ENCODE data around the gene NRF1. TPM values are rescaled to one million over a fixed set of nuclear protein-coding genes. Genes with fewer than 3 reads are reported as not detected.

The NRF1 gene
- total RNA-seq, 4 donors from 2014 or later = 12.3 to 26.2 (median 19.7) TPM

DNA sequence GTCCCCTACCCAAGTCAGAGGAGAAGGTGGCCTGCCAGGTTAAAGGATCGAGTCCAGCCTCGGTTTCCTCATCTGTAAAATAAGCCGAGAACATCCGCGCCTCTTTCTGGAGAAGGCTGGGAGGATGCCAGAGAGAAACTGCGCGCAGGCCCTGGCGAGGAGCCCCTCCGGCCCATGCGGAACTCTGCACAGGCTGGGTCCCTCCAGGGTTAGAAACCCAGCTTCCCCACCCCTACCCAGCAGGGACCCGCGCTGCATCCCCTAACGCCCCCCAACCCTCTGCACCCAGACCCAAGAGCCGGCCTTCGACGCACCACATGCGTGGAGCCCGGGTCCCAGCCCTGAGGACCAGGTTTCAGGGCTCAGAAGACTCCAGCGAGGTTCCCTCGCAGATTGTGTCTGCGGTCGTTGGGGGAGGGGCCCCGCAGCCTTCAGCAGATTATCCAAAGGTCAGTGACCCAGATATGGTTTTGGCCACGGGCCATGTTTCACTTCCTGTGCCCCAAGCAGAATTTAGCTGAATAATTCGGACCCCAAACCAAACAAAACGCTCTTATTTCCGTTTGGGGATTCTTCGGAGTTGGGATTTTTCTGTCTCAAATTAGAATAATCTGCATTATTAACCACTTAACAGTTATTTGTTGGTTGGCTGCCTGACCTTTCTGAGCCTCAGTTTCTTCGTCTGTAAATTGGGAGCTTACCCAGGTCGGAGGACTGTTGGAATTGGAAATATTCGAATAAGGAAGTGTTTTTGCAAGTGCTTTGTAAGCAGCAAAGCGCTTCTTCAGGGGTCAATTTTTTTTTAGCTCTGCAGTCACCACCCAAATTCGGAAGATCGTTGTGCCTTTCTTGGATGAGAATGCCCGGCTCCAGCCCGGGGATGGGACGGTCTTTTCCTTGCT lies 173.5 kb downstream of the NRF1 start:
- H3K27me3 ChIP-seq = peaks cover 5 to 99% of the 10 kb centered on the region in 2 donors

DNA sequence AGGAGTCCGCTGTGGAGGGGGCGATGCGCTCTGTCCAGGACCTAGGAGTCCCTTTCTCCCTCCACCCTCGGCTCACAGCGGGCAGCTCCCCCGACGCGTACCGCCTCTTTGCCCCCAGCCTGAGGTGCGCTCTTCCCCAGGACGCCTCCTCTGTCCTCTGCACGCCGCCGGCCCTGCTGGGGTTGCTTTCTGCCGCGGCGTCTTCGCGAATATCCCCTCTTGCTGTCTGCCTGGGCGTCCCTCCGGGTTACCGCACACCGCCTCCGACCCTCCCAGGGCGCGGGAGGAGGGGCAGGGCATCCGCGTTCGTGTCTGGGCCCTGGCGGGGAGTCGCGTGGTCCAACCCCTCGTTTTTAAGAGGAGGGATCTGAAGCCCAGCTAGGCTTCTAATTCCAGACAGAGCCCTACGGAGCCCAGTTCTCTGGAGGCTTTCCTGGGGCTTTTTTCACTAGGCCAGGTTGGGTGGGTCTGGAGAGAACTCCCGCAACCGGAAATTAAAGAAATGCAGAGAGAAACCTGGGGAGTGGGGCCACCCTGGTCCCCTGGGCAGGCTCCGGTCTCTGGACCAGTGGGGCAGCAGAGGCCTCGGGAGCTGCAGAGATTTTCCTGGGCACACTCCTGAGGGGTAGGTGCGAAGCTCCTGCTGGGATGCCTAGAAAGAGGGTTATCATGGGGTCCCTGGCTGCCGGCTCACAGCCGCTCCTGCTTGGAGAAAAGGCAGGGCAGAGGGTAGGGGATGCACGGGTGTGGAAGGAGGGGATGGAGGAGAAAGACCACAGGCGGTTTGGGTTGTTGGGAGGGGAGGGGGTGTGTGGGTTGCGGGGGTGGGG lies 174.4 kb downstream of the NRF1 start:
- Histone ChIP-seq H3K36me3 (no peaks in the 10 kb centered on the region), H3K4me3 (peak overlapping the region in 1 of 4 donors; percentile 4), H3K27ac (no peak overlapping the region), H3K27me3 (peaks cover 5 to 98% of the 10 kb centered on the region in 2 donors), H3K4me1 (peaks cover 0 to 53% (median 35%) of the 10 kb centered on the region in 4 donors), H3K9me3 (no peaks in the 10 kb centered on the region)
- TF ChIP-seq EP300 (IDR thresholded peaks at IDR 0.05) (no peak), POLR2A (IDR thresholded peaks at IDR 0.05) (no peak)
- TF ChIP-seq, protein P1, sequence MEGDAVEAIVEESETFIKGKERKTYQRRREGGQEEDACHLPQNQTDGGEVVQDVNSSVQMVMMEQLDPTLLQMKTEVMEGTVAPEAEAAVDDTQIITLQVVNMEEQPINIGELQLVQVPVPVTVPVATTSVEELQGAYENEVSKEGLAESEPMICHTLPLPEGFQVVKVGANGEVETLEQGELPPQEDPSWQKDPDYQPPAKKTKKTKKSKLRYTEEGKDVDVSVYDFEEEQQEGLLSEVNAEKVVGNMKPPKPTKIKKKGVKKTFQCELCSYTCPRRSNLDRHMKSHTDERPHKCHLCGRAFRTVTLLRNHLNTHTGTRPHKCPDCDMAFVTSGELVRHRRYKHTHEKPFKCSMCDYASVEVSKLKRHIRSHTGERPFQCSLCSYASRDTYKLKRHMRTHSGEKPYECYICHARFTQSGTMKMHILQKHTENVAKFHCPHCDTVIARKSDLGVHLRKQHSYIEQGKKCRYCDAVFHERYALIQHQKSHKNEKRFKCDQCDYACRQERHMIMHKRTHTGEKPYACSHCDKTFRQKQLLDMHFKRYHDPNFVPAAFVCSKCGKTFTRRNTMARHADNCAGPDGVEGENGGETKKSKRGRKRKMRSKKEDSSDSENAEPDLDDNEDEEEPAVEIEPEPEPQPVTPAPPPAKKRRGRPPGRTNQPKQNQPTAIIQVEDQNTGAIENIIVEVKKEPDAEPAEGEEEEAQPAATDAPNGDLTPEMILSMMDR (IDR thresholded peaks at IDR 0.05) = no peak
- no peak for DNase-seq (ENCODE audit: low spot score in 2 of 2)
- WGBS, 2 donors = 5 to 8% methylated on average over 31 to 42 of the region's 44 CpGs

More for the DNA sequence above, 173.5 kb downstream of the NRF1 start:
- Histone ChIP-seq H3K4me1 (peaks cover 0 to 61% (median 43%) of the 10 kb centered on the region in 4 donors), H3K9me3 (no peaks in the 10 kb centered on the region), H3K36me3 (no peaks in the 10 kb centered on the region), H3K4me3 (peak overlapping the region in 1 of 4 donors; percentile 4), H3K27ac (no peak overlapping the region)
- WGBS, 2 donors = 4 to 5% methylated on average over 21 to 37 of the region's 37 CpGs
- TF ChIP-seq, protein P1 (IDR thresholded peaks at IDR 0.05) = no peak
- DNase-seq (ENCODE audit: low spot score in 2 of 2) = no peak

DNA sequence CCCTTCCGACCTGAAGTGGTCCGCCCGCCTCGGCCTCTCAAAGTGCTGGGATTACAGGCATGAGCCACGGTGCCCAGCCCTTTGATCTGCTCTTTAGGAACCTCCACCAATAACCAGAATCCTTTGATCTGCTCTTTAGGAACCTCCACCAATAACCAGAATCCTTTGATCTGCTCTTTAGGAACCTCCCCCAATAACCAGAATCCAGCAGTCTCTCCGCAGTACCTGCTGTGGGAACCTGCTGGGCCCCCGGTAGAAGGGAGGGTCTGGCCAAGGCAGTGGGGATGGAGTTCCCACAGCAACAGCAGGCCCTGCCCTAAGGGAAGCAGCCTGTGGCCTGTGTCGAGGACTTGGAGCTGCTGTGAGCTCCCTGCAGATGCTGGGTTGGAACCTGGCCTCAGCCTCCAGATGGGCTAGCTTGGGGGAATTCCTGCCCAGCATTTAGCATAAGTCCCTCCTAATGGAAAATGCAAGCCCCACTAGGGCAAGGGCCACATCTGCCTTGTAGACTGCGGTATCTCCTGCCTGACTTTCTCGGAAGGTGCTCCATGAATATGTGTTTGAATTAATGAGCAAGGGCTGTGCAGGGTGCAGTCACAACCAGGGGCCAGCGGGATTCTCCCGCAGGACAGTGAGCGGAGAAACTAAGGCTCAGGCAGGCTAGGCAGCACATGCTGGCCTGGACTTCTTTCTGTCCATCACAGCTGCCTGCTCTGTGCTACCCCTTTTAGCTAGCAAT lies 175.5 kb downstream of the NRF1 start:
- H3K9me3 ChIP-seq = no peaks in the 10 kb centered on the region
- H3K4me1 ChIP-seq = peaks cover 0 to 42% (median 24%) of the 10 kb centered on the region in 4 donors
- no peak for DNase-seq (ENCODE audit: low spot score in 2 of 2)
- no peak overlapping the region for H3K27ac ChIP-seq
- H3K4me3 ChIP-seq = no peak overlapping the region
- TF ChIP-seq EP300 (IDR thresholded peaks at IDR 0.05) (no peak), POLR2A (IDR thresholded peaks at IDR 0.05) (no peak)
- TF ChIP-seq, protein P1 (IDR thresholded peaks at IDR 0.05) = no peak
- 49 to 73% methylated on average over 13 of the region's 13 CpGs for WGBS, 2 donors
- H3K36me3 ChIP-seq = no peaks in the 10 kb centered on the region
- peaks cover 5 to 88% of the 10 kb centered on the region in 2 donors for H3K27me3 ChIP-seq

DNA sequence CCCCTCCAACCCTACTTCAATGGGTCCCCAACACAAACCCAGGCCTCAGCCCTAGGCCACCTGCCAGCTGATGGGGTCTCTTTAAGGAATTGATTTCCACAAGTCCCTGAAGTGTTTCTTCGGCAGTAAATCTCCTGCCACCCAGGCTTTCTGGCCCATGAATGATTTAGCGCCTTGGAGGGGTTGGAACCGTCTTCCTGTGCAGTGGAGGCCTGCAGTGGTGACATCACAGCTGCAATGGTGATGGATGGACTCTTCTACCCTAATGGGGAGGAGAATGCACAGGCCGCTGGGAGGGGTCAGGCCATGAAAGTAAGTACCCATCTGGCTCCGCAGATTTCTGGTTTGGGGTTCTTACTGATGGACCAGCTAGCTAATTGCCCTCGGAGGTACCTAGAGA lies 177.5 kb downstream of the NRF1 start:
- Histone ChIP-seq H3K36me3 (no peaks in the 10 kb centered on the region), H3K4me3 (no peak overlapping the region), H3K9me3 (no peaks in the 10 kb centered on the region), H3K27ac (no peak overlapping the region), H3K4me1 (peaks cover 0 to 22% (median 13%) of the 10 kb centered on the region in 4 donors), H3K27me3 (peaks cover 5 to 73% of the 10 kb centered on the region in 2 donors)
- TF ChIP-seq POLR2A (IDR thresholded peaks at IDR 0.05) (no peak), EP300 (IDR thresholded peaks at IDR 0.05) (no peak)
- TF ChIP-seq, protein P1 (IDR thresholded peaks at IDR 0.05) = no peak
- WGBS, 2 donors = 93% methylated on average over 6 of the region's 6 CpGs
- DNase-seq (ENCODE audit: low spot score in 2 of 2) = no peak

Data from tibial nerve (tissue), 4 donors.